ENCODE measurements around the gene CCDC92. TPM values are rescaled to one million over a fixed set of nuclear protein-coding genes. Genes with fewer than 3 reads are reported as not detected.

Gene CCDC92
- total and polyA plus RNA-seq, 2 donors from 2014 or later, result 39.3 to 41.4 TPM

DNA sequence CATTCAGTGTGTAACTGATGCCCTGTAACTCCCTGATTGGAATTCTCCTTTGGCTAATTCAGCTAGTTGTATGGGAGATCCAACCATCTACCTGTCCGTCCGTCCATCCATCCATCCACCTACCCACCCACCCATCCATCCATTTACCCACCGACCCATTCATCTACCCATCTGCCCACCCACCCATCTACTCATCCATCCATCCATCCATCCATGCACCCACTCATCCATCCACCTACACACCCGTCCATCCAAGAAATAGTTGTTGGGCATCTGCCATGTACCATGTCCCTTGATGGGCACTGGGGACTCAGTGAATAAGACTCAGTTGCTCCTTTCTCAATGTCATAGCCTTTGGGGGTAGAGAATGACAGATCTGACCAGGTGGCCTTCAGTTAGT, 48.1 kb downstream of the CCDC92 start:
- FAIRE-seq (no peak), DNase-seq (no peak)
- intact Hi-C loops (cut with DNase I), result no loop called here
- H3K9ac ChIP-seq (ENCODE audit: low read length in 3 of 3), result no peak overlapping the region
- H3K4me3 ChIP-seq (ENCODE audit: low read length in 3 of 3), result no peak overlapping the region
- TF ChIP-seq CTCF (IDR thresholded peaks at IDR 0.05; ENCODE audit: borderline replicate concordance, extremely low read depth, insufficient read depth), result no peak
- H3K9me3 ChIP-seq (ENCODE audit: control insufficient read depth in 2 of 3, insufficient read depth in 1 of 3, low read length in 3 of 3), result no peaks in the 10 kb centered on the region
- H3K27me3 ChIP-seq (ENCODE audit: control insufficient read depth, insufficient read depth, low read length), result no peaks in the 10 kb centered on the region
- no peaks in the 10 kb centered on the region for H3K4me1 ChIP-seq (ENCODE audit: control insufficient read depth in 2 of 3, insufficient read depth in 2 of 3, low read depth in 1 of 3, low read length in 3 of 3)
- no peak overlapping the region for H3K27ac ChIP-seq (ENCODE audit: low read depth in 2 of 2, low read length in 2 of 2)
- H3K36me3 ChIP-seq (ENCODE audit: control insufficient read depth in 2 of 3, insufficient read depth in 3 of 3, low read length in 3 of 3), result no peaks in the 10 kb centered on the region

DNA sequence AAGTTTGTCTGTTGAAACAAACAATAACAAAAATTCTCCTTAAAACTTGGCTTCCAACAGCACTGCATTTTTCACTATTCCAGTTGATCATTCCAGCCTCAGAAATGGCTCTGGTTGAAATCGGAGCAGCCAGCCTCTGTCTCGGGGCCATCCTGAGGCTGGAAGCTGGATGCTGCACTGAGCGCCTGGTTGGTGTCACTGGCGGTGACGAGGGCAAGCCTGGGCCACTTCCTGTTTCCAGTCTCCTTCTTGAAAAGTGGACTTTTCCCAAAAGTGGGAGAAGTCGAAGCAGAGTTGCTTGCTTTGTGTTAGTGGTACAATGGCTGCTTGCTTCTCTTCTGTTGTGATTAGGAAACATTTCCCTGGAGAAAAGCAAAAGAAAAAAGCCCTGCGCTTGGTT, 48.7 kb downstream of the CCDC92 start:
- Histone ChIP-seq H3K9ac (ENCODE audit: low read length in 3 of 3) (no peak overlapping the region), H3K9me3 (ENCODE audit: control insufficient read depth in 2 of 3, insufficient read depth in 1 of 3, low read length in 3 of 3) (no peaks in the 10 kb centered on the region), H3K4me1 (ENCODE audit: control insufficient read depth in 2 of 3, insufficient read depth in 2 of 3, low read depth in 1 of 3, low read length in 3 of 3) (no peaks in the 10 kb centered on the region), H3K27ac (ENCODE audit: low read depth in 2 of 2, low read length in 2 of 2) (no peak overlapping the region), H3K4me3 (ENCODE audit: low read length in 3 of 3) (no peak overlapping the region), H3K36me3 (ENCODE audit: control insufficient read depth in 2 of 3, insufficient read depth in 3 of 3, low read length in 3 of 3) (no peaks in the 10 kb centered on the region), H3K27me3 (ENCODE audit: control insufficient read depth, insufficient read depth, low read length) (no peaks in the 10 kb centered on the region)
- FAIRE-seq, result no peak
- peak in 1 of 5 donors; percentile 39 for DNase-seq
- intact Hi-C loops (cut with DNase I), result no loop called here
- TF ChIP-seq CTCF (IDR thresholded peaks at IDR 0.05; ENCODE audit: borderline replicate concordance, extremely low read depth, insufficient read depth), result no peak

GRCh38 chr12:123923038-123923437, 49.6 kb downstream of the CCDC92 start:
- H3K4me3 ChIP-seq (ENCODE audit: low read length in 3 of 3), result no peak overlapping the region
- no peak for FAIRE-seq
- TF ChIP-seq CTCF (IDR thresholded peaks at IDR 0.05; ENCODE audit: borderline replicate concordance, extremely low read depth, insufficient read depth), result no peak
- H3K9ac ChIP-seq (ENCODE audit: low read length in 3 of 3), result no peak overlapping the region
- H3K27ac ChIP-seq (ENCODE audit: low read depth in 2 of 2, low read length in 2 of 2), result no peak overlapping the region
- intact Hi-C loops (cut with DNase I), result no loop called here
- H3K36me3 ChIP-seq (ENCODE audit: control insufficient read depth in 2 of 3, insufficient read depth in 3 of 3, low read length in 3 of 3), result no peaks in the 10 kb centered on the region
- no peak for DNase-seq
- no peaks in the 10 kb centered on the region for H3K27me3 ChIP-seq (ENCODE audit: control insufficient read depth, insufficient read depth, low read length)
- H3K9me3 ChIP-seq (ENCODE audit: control insufficient read depth in 2 of 3, insufficient read depth in 1 of 3, low read length in 3 of 3), result no peaks in the 10 kb centered on the region
- H3K4me1 ChIP-seq (ENCODE audit: control insufficient read depth in 2 of 3, insufficient read depth in 2 of 3, low read depth in 1 of 3, low read length in 3 of 3), result no peaks in the 10 kb centered on the region

DNA sequence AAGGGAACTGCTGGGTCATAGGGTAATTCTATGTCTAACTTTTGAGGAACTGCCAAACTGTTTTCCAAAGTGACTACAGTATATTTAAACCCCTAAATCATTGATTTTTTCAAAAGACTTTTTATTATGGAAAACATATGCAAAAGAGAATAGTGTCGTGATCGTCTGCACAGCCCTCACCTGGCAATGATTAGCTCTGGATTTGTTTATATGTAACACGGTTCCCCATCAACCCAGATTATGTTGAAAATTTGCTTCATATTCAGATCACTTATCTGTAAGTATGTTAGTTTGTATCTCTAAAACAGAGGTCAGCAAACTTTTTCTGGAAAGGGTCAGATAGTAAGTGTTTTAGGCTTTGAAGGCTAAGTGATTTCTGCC, 52.7 kb downstream of the CCDC92 start:
- FAIRE-seq (no peak), DNase-seq (no peak)
- H3K4me1 ChIP-seq (ENCODE audit: control insufficient read depth in 2 of 3, insufficient read depth in 2 of 3, low read depth in 1 of 3, low read length in 3 of 3), result no peaks in the 10 kb centered on the region
- H3K27ac ChIP-seq (ENCODE audit: low read depth in 2 of 2, low read length in 2 of 2), result no peak overlapping the region
- intact Hi-C loops (cut with DNase I), result no loop called here
- no peaks in the 10 kb centered on the region for H3K27me3 ChIP-seq (ENCODE audit: control insufficient read depth, insufficient read depth, low read length)
- no peaks in the 10 kb centered on the region for H3K36me3 ChIP-seq (ENCODE audit: control insufficient read depth in 2 of 3, insufficient read depth in 3 of 3, low read length in 3 of 3)
- TF ChIP-seq CTCF (IDR thresholded peaks at IDR 0.05; ENCODE audit: borderline replicate concordance, extremely low read depth, insufficient read depth), result no peak
- H3K4me3 ChIP-seq (ENCODE audit: low read length in 3 of 3), result no peak overlapping the region
- H3K9ac ChIP-seq (ENCODE audit: low read length in 3 of 3), result no peak overlapping the region
- no peaks in the 10 kb centered on the region for H3K9me3 ChIP-seq (ENCODE audit: control insufficient read depth in 2 of 3, insufficient read depth in 1 of 3, low read length in 3 of 3)

Measured in kidney (tissue), 14 donors.